GM12801 (cell line): ENCODE results near the gene TGFBR3L.

ENCODE experiments used
- CTCF ChIP-seq: IDR thresholded peaks from one replicate; pipeline ENCODE4 v1.5.1; 2011; ENCODE audit warnings: control low read depth; ENCODE audit not compliant: insufficient read length; ENCODE audit errors: extremely low read depth

Gene TGFBR3L

GRCh38 chr19:7926727-7927604 is 12.3 kb downstream of the TGFBR3L start:
- TF ChIP-seq CTCF = no peak

- no peak for TF ChIP-seq CTCF
These were observed 13.1 kb downstream of the TGFBR3L start for GRCh38 chr19:7927605-7928333.

- TF ChIP-seq CTCF = no peak
These were observed 13.7 kb downstream of the TGFBR3L start for GRCh38 chr19:7928334-7928706.

GRCh38 chr19:7928741-7929701 is 14.4 kb downstream of the TGFBR3L start:
- no peak for TF ChIP-seq CTCF

GRCh38 chr19:7930765-7931164 is 16.1 kb downstream of the TGFBR3L start:
- no peak for TF ChIP-seq CTCF

GRCh38 chr19:7931221-7932061 is 16.8 kb downstream of the TGFBR3L start:
- TF ChIP-seq CTCF = no peak
